Stimulated activated CD8-positive, alpha-beta memory T cell treated with anti-CD3 and anti-CD28 coated beads, Interleukin-12 subunit alpha, Interleukin-12 subunit beta, amount 100 ng/mL, for 4 hours (primary cell): ENCODE results near the gene CROCC.
"Not testable (repeated sequence)": the region's sequence is repeated elsewhere in the genome, so short reads cannot be mapped to it uniquely, and the experiment has no call there.

Experiments
- DNase-seq: peaks from one replicate; pipeline ENCODE4 v3.0.0-alpha.2; 2020; ENCODE audit warnings: low read depth

Gene CROCC

GRCh38 chr1:16914928-16915626, 6.7 kb upstream of the CROCC start:
- DNase-seq, result not testable (repeated sequence)

GRCh38 chr1:16915627-16915973, 6.1 kb upstream of the CROCC start:
- DNase-seq, result no peak

- not testable (repeated sequence) for DNase-seq
These were observed 5.5 kb upstream of the CROCC start for GRCh38 chr1:16916036-16916880.

GRCh38 chr1:16918371-16918770, 3.4 kb upstream of the CROCC start:
- no peak for DNase-seq

- DNase-seq, result not testable (repeated sequence)
These were observed 2.6 kb upstream of the CROCC start for GRCh38 chr1:16918936-16919665.

- DNase-seq, result no peak
These were observed 780 bp upstream of the CROCC start for GRCh38 chr1:16920951-16921350.

- DNase-seq, result no peak
These were observed 735 bp downstream of the CROCC start for GRCh38 chr1:16922466-16922865.

GRCh38 chr1:16922885-16923431, 1.2 kb downstream of the CROCC start:
- no peak for DNase-seq

- no peak for DNase-seq
These were observed 2.6 kb downstream of the CROCC start for GRCh38 chr1:16924216-16924918.

GRCh38 chr1:16924919-16925477, 3.3 kb downstream of the CROCC start:
- DNase-seq, result no peak

GRCh38 chr1:16925635-16926490, 4.1 kb downstream of the CROCC start:
- DNase-seq, result no peak

- DNase-seq, result no peak
These were observed 4.9 kb downstream of the CROCC start for GRCh38 chr1:16926491-16927073.

GRCh38 chr1:16927256-16927655, 5.5 kb downstream of the CROCC start:
- DNase-seq, result no peak

- no peak for DNase-seq
These were observed 6.2 kb downstream of the CROCC start for GRCh38 chr1:16927711-16928485.

GRCh38 chr1:16929146-16930041, 7.7 kb downstream of the CROCC start:
- DNase-seq, result not testable (repeated sequence)

- not testable (repeated sequence) for DNase-seq
These were observed 9.6 kb downstream of the CROCC start for GRCh38 chr1:16931206-16931934.

GRCh38 chr1:16933945-16934344, 12.2 kb downstream of the CROCC start:
- not testable (repeated sequence) for DNase-seq

- not testable (repeated sequence) for DNase-seq
These were observed 14.8 kb downstream of the CROCC start for GRCh38 chr1:16936580-16936979.
